ENCODE results near the gene SLC2A10.

The SLC2A10 gene

GRCh38 chr20:46771195-46771588 lies 61.7 kb downstream of the SLC2A10 start:
- DNase-seq: no peak

GRCh38 chr20:46772901-46773300 lies 63.5 kb downstream of the SLC2A10 start:
- no peak for DNase-seq

- no peak for DNase-seq
Measured at GRCh38 chr20:46773680-46774079, 64.2 kb downstream of the SLC2A10 start.

GRCh38 chr20:46774236-46774635 lies 64.8 kb downstream of the SLC2A10 start:
- DNase-seq: no peak

- no peak for DNase-seq
Measured at GRCh38 chr20:46774943-46775560, 65.6 kb downstream of the SLC2A10 start.

GRCh38 chr20:46775806-46776205 lies 66.4 kb downstream of the SLC2A10 start:
- no peak for DNase-seq

GRCh38 chr20:46777331-46777730 lies 67.9 kb downstream of the SLC2A10 start:
- DNase-seq: no peak

GRCh38 chr20:46779831-46780230 lies 70.4 kb downstream of the SLC2A10 start:
- no peak for DNase-seq

- no peak for DNase-seq
Measured at GRCh38 chr20:46784436-46785127, 75.1 kb downstream of the SLC2A10 start.

All from activated CD4-positive, alpha-beta T cell treated with anti-CD3 and anti-CD28 coated beads, Interleukin-2, Interleukin-6, amounts not matched to agents 100 ng/mL and 50 ng/mL, durations not matched to agents 16 hours and 8 hours (primary cell).